HG03064 (cell line): ENCODE data around the gene OGDH.

ENCODE experiments used
- ATAC-seq: cut with Tn5 transposase; IDR thresholded peaks from one replicate; pipeline ENCODE4 v1.9.1; 2021; ENCODE audit warnings: low read depth; ENCODE audit not compliant: unreplicated experiment

The OGDH gene

GRCh38 chr7:44755698-44756627 lies 149.5 kb downstream of the OGDH start:
- no peak for ATAC-seq

- no peak for ATAC-seq
These were observed 150.5 kb downstream of the OGDH start for GRCh38 chr7:44756904-44757303.

GRCh38 chr7:44757311-44757710 lies 150.9 kb downstream of the OGDH start:
- ATAC-seq = no peak

GRCh38 chr7:44757739-44758138 lies 151.3 kb downstream of the OGDH start:
- no peak for ATAC-seq
